Measurements from ENCODE around the gene TRPM4.

Gene TRPM4

GRCh38 chr19:49157445-49158224, at the start of gene TRPM4:
Gene TRPM4, plus strand, starts transcription at chr19:49157792. Its CDS starts 75 bp downstream, at chr19:49157867.
- Mint-ChIP-seq H3K27ac (peak within 1 kb of the TSS; percentile 64 to 89 (median 88)), H3K9me3 (no peaks in the 10 kb centered on the region), H3K4me3 (peak within 1 kb of the TSS; percentile 82 to 99 (median 94)), H3K36me3 (ENCODE audit: low read depth) (peaks cover 4% of the 10 kb centered on the region), H3K4me1 (peaks cover 41% of the 10 kb centered on the region), H3K27me3 (ENCODE audit: low read depth) (peaks cover 15% of the 10 kb centered on the region)
- TF ChIP-seq CTCF (IDR thresholded peaks at IDR 0.05; ENCODE audit: unreplicated experiment in 3 of 3): no peak

GRCh38 chr19:49109051-49109450, 48.5 kb upstream of the TRPM4 start:
- Mint-ChIP-seq H3K27ac (peak overlapping the region in 1 of 3 experiments; percentile 11), H3K9me3 (no peaks in the 10 kb centered on the region), H3K4me3 (no peak overlapping the region), H3K27me3 (ENCODE audit: low read depth) (no peaks in the 10 kb centered on the region), H3K36me3 (ENCODE audit: low read depth) (peaks cover 42% of the 10 kb centered on the region), H3K4me1 (peaks cover 19% of the 10 kb centered on the region)
- TF ChIP-seq CTCF (IDR thresholded peaks at IDR 0.05; ENCODE audit: unreplicated experiment in 3 of 3): no peak

GRCh38 chr19:49109569-49110233, 47.9 kb upstream of the TRPM4 start:
- TF ChIP-seq CTCF (IDR thresholded peaks at IDR 0.05; ENCODE audit: unreplicated experiment in 3 of 3): no peak
- Mint-ChIP-seq H3K4me3 (no peak overlapping the region), H3K36me3 (ENCODE audit: low read depth) (peaks cover 36% of the 10 kb centered on the region), H3K9me3 (no peaks in the 10 kb centered on the region), H3K27ac (no peak overlapping the region), H3K4me1 (peaks cover 17% of the 10 kb centered on the region), H3K27me3 (ENCODE audit: low read depth) (no peaks in the 10 kb centered on the region)

- peaks cover 18% of the 10 kb centered on the region for H3K4me1 Mint-ChIP-seq
Measured at GRCh38 chr19:49110567-49110966, 47.0 kb upstream of the TRPM4 start.

GRCh38 chr19:49111218-49111998, 46.2 kb upstream of the TRPM4 start:
- H3K4me1 Mint-ChIP-seq: peaks cover 21% of the 10 kb centered on the region
- no peaks in the 10 kb centered on the region for H3K9me3 Mint-ChIP-seq
- peak overlapping the region; percentile 38 to 61 (median 59) for H3K27ac Mint-ChIP-seq
- peaks cover 25% of the 10 kb centered on the region for H3K36me3 Mint-ChIP-seq (ENCODE audit: low read depth)
- peak overlapping the region; percentile 25 to 81 (median 75) for H3K4me3 Mint-ChIP-seq
- no peaks in the 10 kb centered on the region for H3K27me3 Mint-ChIP-seq (ENCODE audit: low read depth)
- no peak for TF ChIP-seq CTCF (IDR thresholded peaks at IDR 0.05; ENCODE audit: unreplicated experiment in 3 of 3)

More at GRCh38 chr19:49110567-49110966, 47.0 kb upstream of the TRPM4 start:
- Mint-ChIP-seq H3K4me3 (peak overlapping the region; percentile 14 to 81 (median 38)), H3K9me3 (no peaks in the 10 kb centered on the region), H3K27me3 (ENCODE audit: low read depth) (no peaks in the 10 kb centered on the region), H3K27ac (peak overlapping the region in 2 of 3 experiments; percentile 9 to 15), H3K36me3 (ENCODE audit: low read depth) (peaks cover 30% of the 10 kb centered on the region)
- no peak for TF ChIP-seq CTCF (IDR thresholded peaks at IDR 0.05; ENCODE audit: unreplicated experiment in 3 of 3)
